GM12878 (cell line): ENCODE measurements around the gene S100A10. TPM values are rescaled to one million over a fixed set of nuclear protein-coding genes. Genes with fewer than 3 reads are reported as not detected.
A peak's percentile ranks its signal among the peaks of the same experiment; 100 is the strongest.

Experiments used
- ATAC-seq: fragments of 200-7000 bp; cut with Tn5 transposase; 3 replicates; pipeline ENCODE4 v1.9.1; 2020; ENCODE audit warnings: mild to moderate bottlenecking, moderate library complexity
- Bru-seq: library from RNA; stranded (reverse); fragments of 400-500 nt; gene quantifications from one replicate; lab custom pipeline; 2021; lab: Mats Ljungman, UMichigan
- BruChase-seq, 2 experiments: library from RNA; stranded (reverse); fragments of 400-500 nt; gene quantifications; one replicate each; lab custom pipeline; 2021; lab: Mats Ljungman, UMichigan
- BruUV-seq: library from RNA; stranded (reverse); fragments of 400-500 nt; replicated peaks from 2 replicates; lab custom pipeline; 2021; lab: Mats Ljungman, UMichigan
- CTCF ChIA-PET: fragments of 300-600 bp; sonication (Branson Sonifier 250); formaldehyde crosslinking; extraction: SDS; loops from one replicate; lab custom pipeline; 2021; ENCODE audit warnings: inconsistent platforms; lab: Yijun Ruan, JAX
- POLR2A ChIA-PET: fragments of 350-600 bp; formaldehyde crosslinking; extraction: SDS; loops from one replicate; lab custom pipeline; 2021; ENCODE audit warnings: inconsistent platforms; lab: Charles Lee
- RAD21 ChIA-PET: fragments of 300-600 bp; sonication (Branson Sonifier 250); formaldehyde crosslinking; loops from one replicate; lab custom pipeline; 2023; ENCODE audit warnings: antibody characterized with exemption; ENCODE audit not compliant: unreplicated experiment; lab: Charles Lee
- SMC1A ChIA-PET: fragments of 300-600 bp; sonication (Branson Sonifier 250); formaldehyde crosslinking; loops from one replicate; lab custom pipeline; 2023; ENCODE audit not compliant: unreplicated experiment, uncharacterized antibody; lab: Charles Lee
- DNase-seq: peaks from one replicate; pipeline ENCODE4 v3.0.0-alpha.2; 2011; ENCODE audit warnings: low read depth, low spot score
- FAIRE-seq: peaks from 3 replicates; lab custom pipeline; 2011; peaks lifted over from hg19 to GRCh38; lab: Jason Lieb, UNC
- H2AFZ ChIP-seq: 2 replicates; pipeline ENCODE4 v1.6.0; 2011; ENCODE audit warnings: low read depth, low read length, control low read depth; ENCODE audit not compliant: control insufficient read depth
- H3K27ac ChIP-seq: 2 replicates; pipeline ENCODE4 v1.5.1; 2011; ENCODE audit warnings: control low read depth; ENCODE audit not compliant: control insufficient read depth, insufficient read depth
- H3K27me3 ChIP-seq, 2 experiments: replicated peaks in 1 of 2; 2 replicates each; pipeline versions ENCODE4 v1.6.0 to v1.6.1; 2011; ENCODE audit warnings: low read length in 1 of 2; ENCODE audit not compliant: control insufficient read depth in 2 of 2, insufficient read depth in 2 of 2
- H3K36me3 ChIP-seq, 2 experiments: 2 replicates each; pipeline ENCODE4 v1.5.1; 2011; ENCODE audit warnings: low read length in 1 of 2; ENCODE audit not compliant: control insufficient read depth in 2 of 2, insufficient read depth in 2 of 2
- H3K4me1 ChIP-seq: 2 replicates; pipeline ENCODE4 v1.6.1; 2011; ENCODE audit warnings: mild to moderate bottlenecking, low read length, moderate library complexity, mixed read lengths; ENCODE audit not compliant: control insufficient read depth, insufficient read depth
- H3K4me2 ChIP-seq: 2 replicates; pipeline ENCODE4 v1.6.0; 2011; ENCODE audit warnings: control low read depth; ENCODE audit not compliant: control insufficient read depth, insufficient read depth
- H3K4me3 ChIP-seq: fragments of 200-600 bp; sonication (generic); 2 replicates; pipeline ENCODE4 v1.5.1; 2016
- H3K79me2 ChIP-seq: 2 replicates; pipeline ENCODE4 v1.6.0; 2011; ENCODE audit warnings: low read length; ENCODE audit not compliant: control insufficient read depth, insufficient read depth
- H3K9ac ChIP-seq: 2 replicates; pipeline ENCODE4 v1.8.0; 2011; ENCODE audit warnings: low read length, control low read depth, mixed read lengths; ENCODE audit not compliant: control insufficient read depth, insufficient read depth
- H3K9me3 ChIP-seq: replicated peaks from 3 replicates; pipeline ENCODE4 v1.5.1; 2011; ENCODE audit warnings: mild to moderate bottlenecking, low read length; ENCODE audit not compliant: control insufficient read depth, insufficient read depth
- H4K20me1 ChIP-seq: 2 replicates; pipeline ENCODE4 v1.6.0; 2011; ENCODE audit not compliant: control insufficient read depth, insufficient read depth
- BHLHE40 ChIP-seq, 2 experiments: fragments of 450-650 bp in 1 of 2; IDR thresholded peaks; 2 replicates each; pipeline ENCODE4 v1.6.1; 2011 to 2017; ENCODE audit warnings: low read depth in 2 of 2, borderline replicate concordance in 1 of 2, improper control_type of control experiment in 1 of 2, low read length in 1 of 2, mild to moderate bottlenecking in 1 of 2
- IKZF1 ChIP-seq: fragments of 450-650 bp; conservative IDR thresholded peaks from 2 replicates; pipeline ENCODE4 v1.6.1; 2017; ENCODE audit warnings: antibody characterized with exemption, mild to moderate bottlenecking
- KDM1A ChIP-seq: fragments of 200-600 bp; sonication (generic); IDR thresholded peaks from 2 replicates; pipeline ENCODE4 v1.6.1; 2016; ENCODE audit warnings: borderline replicate concordance
- NR2F1 ChIP-seq: fragments of 450-650 bp; conservative IDR thresholded peaks from 2 replicates; pipeline ENCODE4 v1.6.1; 2017; ENCODE audit warnings: mild to moderate bottlenecking
- whole genome bisulfite sequencing: methylation state at CpG from one replicate; pipeline ENCODE4 v1.1.6; 2016; ENCODE audit warnings: low lambda C conversion rate; ENCODE audit not compliant: insufficient replicate concordance, insufficient coverage; ENCODE audit errors: missing lambda C conversion rate; 5-methylcytosine and 5-hydroxymethylcytosine counted together
- in situ Hi-C: fragments of 300-500 bp; cut with MboI; formaldehyde crosslinking; loops from 9 replicates; pipeline ENCODE4 v1.14.3; 2018; ENCODE audit warnings: mixed read lengths
- intact Hi-C: fragments of 100-400 bp; cut with micrococcal nuclease; formaldehyde crosslinking; loops from one replicate; pipeline ENCODE4 v1.14.2; 2022; ENCODE audit not compliant: unreplicated experiment
- long read RNA-seq, 2 experiments: library from polyadenylated mRNA; unstranded; transcript quantifications; one replicate each; pipeline ENCODE4 v2.0.0, GENCODE V29; 2019 to 2020
- polyA minus RNA-seq, 3 experiments: library from RNA; depleted of rRNA, polyadenylated mRNA; stranded (reverse); fragments of >200 nt; gene quantifications; 2 replicates each; pipeline ENCODE4 v1.2.3, GENCODE V29; 2011
- polyA plus RNA-seq, 11 experiments: library from polyadenylated mRNA; depleted of rRNA in 4 of 11; unstranded in 6 of 11; stranded (reverse) in 5 of 11; fragments of >200 nt; fragmentation: Nextera tagmentation in 4 of 11; fragmentation: Illumina TruSeq in 1 of 11; extraction: Ambion mirVana in 4 of 11; extraction: Trizol in 1 of 11; gene quantifications; 1 replicate in 1 of 11; 2 replicates in 10 of 11; pipeline versions ENCODE4 v1.2.1 to v1.2.3, GENCODE V29; 2011 to 2016; ENCODE audit warnings: inconsistent platforms in 2 of 11, missing spikeins in 2 of 11, low read depth in 1 of 11
- total RNA-seq, 4 experiments: library from RNA; depleted of rRNA in 3 of 4; stranded (reverse); fragments of >200 nt in 3 of 4; fragmentation: Illumina TruSeq in 1 of 4; extraction: Trizol in 1 of 4; gene quantifications; 2 replicates each; pipeline versions ENCODE4 v1.2.1 to v1.2.3, GENCODE V29; 2013 to 2021

Gene S100A10, protein sequence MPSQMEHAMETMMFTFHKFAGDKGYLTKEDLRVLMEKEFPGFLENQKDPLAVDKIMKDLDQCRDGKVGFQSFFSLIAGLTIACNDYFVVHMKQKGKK
- not detected in 2 replicates for total RNA-seq (2013; cell fraction: nucleolus; rRNA removed)
- total RNA-seq (2014; rRNA removed), result 0.56 TPM in 1 of 2 replicates, not detected in the other
- not detected in 2 replicates for total RNA-seq (2014; rRNA removed; fragmentation: Illumina TruSeq; extraction: Trizol)
- total RNA-seq (2021), result 1.6 and 2.8 TPM in 2 replicates
- polyA plus RNA-seq (2011; ENCODE audit: low read depth), result 6.1 TPM
- 0.16 and 0.20 TPM in 2 replicates for polyA plus RNA-seq (2011; rRNA removed)
- polyA plus RNA-seq (2011; cell fraction: cytosol; rRNA removed), result 0.12 and 0.28 TPM in 2 replicates
- not detected in 2 replicates for polyA plus RNA-seq (2011; cell fraction: nucleus; rRNA removed)
- 3.3 and 3.5 TPM in 2 replicates for polyA plus RNA-seq (2012)
- not detected in 2 replicates for polyA plus RNA-seq (2014; fragmentation: Illumina TruSeq; extraction: Trizol)
- polyA plus RNA-seq (2014; fragmentation: Nextera tagmentation; extraction: Ambion mirVana), result under 1 TPM; 0.18 to 0.50 TPM
- polyA plus RNA-seq (2014; rRNA removed), result 0.65 TPM in 1 of 2 replicates, not detected in the other
- 1 to 10 TPM; 1.6 to 2.1 TPM for polyA plus RNA-seq (2016; fragmentation: Nextera tagmentation; extraction: Ambion mirVana)
- not detected in 2 replicates for polyA minus RNA-seq (2011; rRNA and poly(A)+ RNA removed)
- polyA minus RNA-seq (2011; cell fraction: cytosol; rRNA and poly(A)+ RNA removed), result 3.8 and 4.9 TPM in 2 replicates
- 0.24 and 0.96 TPM in 2 replicates for polyA minus RNA-seq (2011; cell fraction: nucleus; rRNA and poly(A)+ RNA removed)
- percentile 25 among the genes with signal in this experiment for Bru-seq, nascent RNA
- BruChase-seq, experiment 1, labeled RNA remaining after a 6-hour chase, result percentile 25 among the genes with signal in this experiment
- percentile 21 among the genes with signal in this experiment for BruChase-seq, experiment 2, labeled RNA remaining after a 2-hour chase
- long read RNA-seq, experiment 1, result 0 reads
- long read RNA-seq, experiment 2, result 0 reads

DNA sequence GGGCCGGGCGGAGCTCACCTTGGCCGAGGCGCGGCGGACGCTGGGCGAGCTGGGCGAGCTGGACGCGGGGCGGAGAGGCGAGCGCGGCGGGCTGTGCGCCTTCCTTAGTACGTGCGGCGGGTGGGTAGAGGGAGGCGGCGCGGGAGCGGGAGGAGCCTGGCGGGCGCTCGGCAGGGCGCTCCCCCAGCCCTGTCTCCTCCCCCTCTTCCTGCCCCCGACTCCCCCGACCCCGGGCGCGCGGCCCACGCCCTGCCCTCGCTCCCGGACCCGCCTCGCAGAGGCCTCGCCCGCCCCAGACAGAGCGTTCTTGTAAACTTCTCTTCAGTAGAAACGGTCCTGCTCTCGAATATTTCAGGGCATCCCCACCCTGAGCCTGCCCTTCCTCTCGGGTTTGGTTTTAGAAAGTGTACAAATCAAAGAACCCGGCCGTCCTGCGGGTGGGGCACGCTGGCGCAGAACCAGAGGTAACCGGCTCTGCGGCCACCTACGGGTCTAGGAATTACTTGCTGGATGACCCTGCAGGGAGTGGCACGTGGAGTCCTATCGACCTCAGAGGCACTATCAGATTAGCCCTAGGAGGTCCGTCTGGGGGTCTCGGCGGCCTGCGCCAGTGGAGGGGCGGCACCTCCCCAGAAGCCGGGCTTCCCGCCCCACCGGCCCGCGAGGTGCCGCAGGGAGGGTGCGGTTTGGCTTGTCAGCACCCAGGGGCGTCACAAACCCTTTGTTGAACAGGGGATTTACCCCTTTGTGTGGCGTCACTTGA lies at the start of gene S100A10:
TSS of gene S100A10 (minus strand) at position 126 of the 763 bp plus-strand sequence. CDS start 7,629 bp downstream, outside the sequence.
- peak within 1 kb of the TSS; percentile 29 for H2AFZ ChIP-seq
- no peak within 1 kb of the TSS for H3K27ac ChIP-seq
- in situ Hi-C loops, result no loop called here
- peak within 1 kb of the TSS; percentile 74 for H3K4me2 ChIP-seq
- no peaks in the 10 kb centered on the region for H4K20me1 ChIP-seq
- no peaks in the 10 kb centered on the region for H3K79me2 ChIP-seq
- no peaks in the 10 kb centered on the region for H3K36me3 ChIP-seq
- CTCF ChIA-PET, result interaction anchor here (0.7 to 2.1 kb wide), 3 partner anchors 8 to 67 kb away, joined by 3 to 11 read pairs (median 3); no protein-coding TSS in a partner anchor
- H3K9ac ChIP-seq, result no peak within 1 kb of the TSS
- peaks cover 11% of the 10 kb centered on the region; the same call in 1 of the 2 replicates for H3K4me1 ChIP-seq
- no peak for FAIRE-seq
- H3K27me3 ChIP-seq, result peaks cover 17 to 37% of the 10 kb centered on the region in 2 experiments
- peak within 1 kb of the TSS; percentile 47; the same call in 1 of the 2 replicates for H3K4me3 ChIP-seq
- no peak for DNase-seq
- H3K9me3 ChIP-seq, result no peaks in the 10 kb centered on the region
- RAD21 ChIA-PET, result no interaction called here
- BruUV-seq, result no TSS peak
- intact Hi-C loops, result no loop called here
- POLR2A ChIA-PET, result no interaction called here
- 0 out of 2 replicates have a peak, but pooled peaks have one; percentile 31 for TF ChIP-seq NR2F1
- TF ChIP-seq KDM1A, result no peak
- 0 out of 2 replicates have a peak, but pooled peaks have one; percentile 10 for TF ChIP-seq IKZF1
- peak in 1 of 2 experiments; percentile 15; a peak in 1 of 4 replicates for TF ChIP-seq BHLHE40 (IDR thresholded peaks at IDR 0.05; ENCODE audit: borderline replicate concordance in 1 of 2, low read depth in 2 of 2, low read length in 1 of 2)
- SMC1A ChIA-PET, result interaction anchor here (1.0 to 1.1 kb wide), 2 partner anchors 23 to 26 kb away, joined by 3 read pairs; no protein-coding TSS in a partner anchor
- 2% methylated on average over 46 of the region's 69 CpGs for WGBS
- peak; percentile 66 for ATAC-seq
